DOHH2 (cell line): ENCODE results near the gene AHRR.
"Not testable (repeated sequence)": the region's sequence is repeated elsewhere in the genome, so short reads cannot be mapped to it uniquely, and the experiment has no call there.

ENCODE experiments used
- H3F3A ChIP-seq: fragments of 200-600 bp; sonication (generic), shearing (Covaris generic); 2 replicates; pipeline ENCODE4 v1.6.0; 2016; ENCODE audit warnings: antibody characterized with exemption, mild to moderate bottlenecking; ENCODE audit not compliant: control insufficient read depth, insufficient read depth
- H3K27ac ChIP-seq: fragments of 200-600 bp; sonication (generic); 2 replicates; pipeline ENCODE4 v1.5.1; 2014; ENCODE audit warnings: low read depth, mild to moderate bottlenecking, low read length, moderate library complexity
- H3K27me3 ChIP-seq: fragments of 200-600 bp; sonication (generic); 2 replicates; pipeline ENCODE4 v1.6.1; 2014; ENCODE audit warnings: mild to moderate bottlenecking, low read length, mixed read lengths; ENCODE audit not compliant: control insufficient read depth
- H3K36me3 ChIP-seq: fragments of 200-600 bp; sonication (generic); 2 replicates; pipeline ENCODE4 v1.6.1; 2014; ENCODE audit warnings: mild to moderate bottlenecking, low read length, moderate library complexity, mixed read lengths; ENCODE audit not compliant: control insufficient read depth
- H3K4me1 ChIP-seq: fragments of 200-600 bp; sonication (generic); 2 replicates; pipeline ENCODE4 v1.6.1; 2014; ENCODE audit warnings: mild to moderate bottlenecking, low read length, mixed read lengths; ENCODE audit not compliant: control insufficient read depth
- H3K4me2 ChIP-seq: fragments of 200-600 bp; sonication (generic); 2 replicates; pipeline ENCODE4 v1.6.0; 2014; ENCODE audit warnings: mild to moderate bottlenecking, low read length, moderate library complexity
- H3K4me3 ChIP-seq: fragments of 200-600 bp; sonication (generic); 2 replicates; pipeline ENCODE4 v1.5.1; 2014; ENCODE audit warnings: mild to moderate bottlenecking, low read length, mixed read lengths
- H3K79me2 ChIP-seq: fragments of 200-600 bp; sonication (generic); 2 replicates; pipeline ENCODE4 v1.6.1; 2014; ENCODE audit warnings: mild to moderate bottlenecking, low read length, mixed read lengths; ENCODE audit not compliant: control insufficient read depth
- H3K9me2 ChIP-seq: fragments of 200-600 bp; sonication (generic); replicated peaks from 2 replicates; pipeline ENCODE4 v1.6.1; 2014; ENCODE audit warnings: mild to moderate bottlenecking, low read length, mixed read lengths; ENCODE audit not compliant: control insufficient read depth
- H3K9me3 ChIP-seq: fragments of 200-600 bp; sonication (generic); 2 replicates; pipeline ENCODE4 v1.6.1; 2014; ENCODE audit warnings: antibody characterized with exemption, low read length, mixed read lengths; ENCODE audit not compliant: control insufficient read depth, insufficient read depth
- H4K20me1 ChIP-seq: fragments of 200-600 bp; sonication (generic); 2 replicates; pipeline ENCODE4 v1.6.0; 2014; ENCODE audit warnings: low read depth, mild to moderate bottlenecking, antibody characterized with exemption, low read length, moderate library complexity; ENCODE audit not compliant: control insufficient read depth, insufficient read depth
- CTCF ChIP-seq: fragments of 200-600 bp; sonication (generic); IDR thresholded peaks from one replicate; pipeline ENCODE4 v1.5.1; 2014; ENCODE audit warnings: antibody characterized with exemption, mild to moderate bottlenecking, low read depth, low read length; ENCODE audit not compliant: poor library complexity, severe bottlenecking
- EZH2phosphoT487 ChIP-seq: fragments of 200-600 bp; sonication (generic); IDR thresholded peaks from 2 replicates; pipeline ENCODE4 v1.6.1; 2017; ENCODE audit warnings: borderline replicate concordance, mild to moderate bottlenecking, antibody characterized with exemption, low read length, moderate library complexity, mixed read lengths

The AHRR gene

GRCh38 chr5:485946-486491, 164.5 kb downstream of the AHRR start:
- Histone ChIP-seq H3K79me2 (no peaks in the 10 kb centered on the region), H3K9me3 (no peaks in the 10 kb centered on the region), H3F3A (no peaks in the 10 kb centered on the region), H4K20me1 (no peaks in the 10 kb centered on the region), H3K4me1 (no peaks in the 10 kb centered on the region), H3K27ac (no peak overlapping the region), H3K4me3 (no peak overlapping the region), H3K4me2 (no peak overlapping the region), H3K27me3 (no peaks in the 10 kb centered on the region), H3K36me3 (no peaks in the 10 kb centered on the region), H3K9me2 (no peaks in the 10 kb centered on the region)
- no peak for TF ChIP-seq CTCF
- TF ChIP-seq EZH2phosphoT487 = no peak

GRCh38 chr5:486597-486996, 165.1 kb downstream of the AHRR start:
- not testable (repeated sequence) for H3K4me2 ChIP-seq, H3F3A ChIP-seq, H3K4me3 ChIP-seq, H3K9me3 ChIP-seq, H3K36me3 ChIP-seq, H3K27ac ChIP-seq, H4K20me1 ChIP-seq, H3K79me2 ChIP-seq, H3K27me3 ChIP-seq, H3K9me2 ChIP-seq, H3K4me1 ChIP-seq
